Measurements from ENCODE around the gene DIPK1B.

Gene DIPK1B

GRCh38 chr9:136739509-136739908 is 27.1 kb downstream of the DIPK1B start:
- DNase-seq: no peak

DNA sequence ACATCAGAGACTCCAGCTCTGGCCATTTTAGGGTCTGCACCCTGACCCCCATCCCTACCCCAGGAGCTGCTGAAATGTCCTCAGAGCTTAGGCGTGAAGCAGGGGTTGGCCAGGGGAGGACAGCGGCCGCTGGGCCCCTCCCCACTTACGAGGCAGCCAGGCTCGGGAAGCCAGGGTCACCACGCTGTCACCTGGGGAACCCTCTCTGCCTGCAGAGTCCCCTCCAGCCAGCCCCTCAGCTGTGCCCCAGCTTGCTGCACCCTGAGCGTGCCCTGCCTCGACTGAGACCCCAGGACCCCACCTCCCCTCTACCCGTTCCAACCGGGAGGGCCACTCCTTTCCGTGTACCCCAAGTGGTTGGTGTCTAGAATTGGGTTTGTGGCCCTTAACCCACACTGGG is 27.7 kb downstream of the DIPK1B start:
- DNase-seq: no peak

- DNase-seq: no peak
Observed at GRCh38 chr9:136740491-136740890, 28.1 kb downstream of the DIPK1B start.

DNA sequence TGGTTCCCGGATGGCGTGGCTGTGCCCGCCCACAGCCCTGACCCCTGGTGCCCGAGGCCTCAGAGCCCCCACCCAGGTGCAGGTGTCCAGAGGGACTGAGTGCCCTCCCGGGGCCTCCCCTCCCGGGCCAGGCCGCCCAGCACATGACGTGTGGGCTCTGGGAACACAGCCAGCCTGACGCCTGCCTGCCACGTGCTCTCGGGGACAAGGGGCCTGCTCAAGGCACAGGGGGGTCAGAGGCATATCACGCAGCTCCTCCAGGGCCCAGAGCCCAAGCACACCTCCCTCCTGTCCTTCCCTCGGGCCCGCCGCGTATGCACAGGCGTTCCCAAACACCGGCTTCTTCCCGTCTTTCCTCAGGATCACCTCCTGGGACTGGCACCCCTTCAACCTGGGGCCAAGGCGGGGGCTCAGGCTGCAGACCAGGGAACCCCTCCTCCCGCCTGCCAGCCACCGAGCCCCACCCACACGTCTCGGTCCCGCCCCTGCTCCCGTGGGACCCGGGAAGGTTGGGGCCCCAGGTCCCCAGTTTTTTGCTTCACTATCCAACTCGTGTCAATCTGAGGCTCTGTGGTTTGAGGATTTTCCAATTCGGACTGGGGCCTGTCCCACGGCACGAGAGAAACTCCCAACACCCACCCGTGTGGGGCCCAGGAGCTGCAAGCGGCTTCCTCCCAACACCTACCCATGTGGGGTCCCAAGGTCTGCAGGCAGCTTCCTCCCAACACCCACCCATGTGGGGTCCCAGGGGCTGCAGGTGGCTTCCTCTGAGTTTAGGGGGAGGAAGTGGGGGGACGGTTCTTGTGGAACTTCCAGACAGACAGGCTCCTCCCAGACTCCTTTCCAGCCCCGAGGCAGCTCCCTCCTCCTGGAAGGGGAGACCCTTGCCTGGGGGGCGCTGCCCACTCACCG is 28.9 kb downstream of the DIPK1B start:
- DNase-seq: no peak

- no peak for DNase-seq
Observed at GRCh38 chr9:136741883-136742571, 29.7 kb downstream of the DIPK1B start.

GRCh38 chr9:136742591-136743391 is 30.4 kb downstream of the DIPK1B start, which contains the start of gene LCN10:
Gene LCN10, minus strand, starts transcription at chr9:136742940. Its CDS starts 37 bp downstream, at chr9:136742903.
- no peak for DNase-seq

DNA sequence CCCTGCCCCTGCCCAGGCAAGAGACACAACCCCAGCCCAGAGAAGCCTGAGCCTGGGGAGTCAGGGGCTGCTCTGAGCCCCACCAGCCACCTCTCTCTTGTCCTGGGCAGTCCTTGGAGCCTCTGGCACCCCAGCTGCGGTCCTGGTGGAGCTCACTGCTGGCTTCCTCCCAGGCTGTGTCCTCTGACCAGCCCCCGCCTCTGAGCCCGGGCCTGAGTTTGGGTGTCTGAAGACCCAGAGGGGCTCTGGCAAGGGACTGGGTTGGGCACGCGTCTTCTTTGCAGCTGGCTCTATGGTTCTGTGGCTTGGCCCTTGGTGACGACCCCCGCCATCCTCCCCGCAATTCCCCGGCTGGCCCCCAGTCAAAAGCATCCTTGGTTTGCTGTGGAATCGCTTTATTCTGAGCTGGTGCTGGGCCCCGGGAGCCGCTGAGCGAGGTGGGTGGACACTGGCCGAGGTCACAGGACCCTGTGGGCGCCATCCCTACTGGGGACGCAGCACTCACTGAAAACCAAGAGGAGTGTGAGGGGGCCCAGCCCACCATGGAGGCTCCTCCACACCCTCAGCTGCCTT is 31.4 kb downstream of the DIPK1B start:
- no peak for DNase-seq

DNA sequence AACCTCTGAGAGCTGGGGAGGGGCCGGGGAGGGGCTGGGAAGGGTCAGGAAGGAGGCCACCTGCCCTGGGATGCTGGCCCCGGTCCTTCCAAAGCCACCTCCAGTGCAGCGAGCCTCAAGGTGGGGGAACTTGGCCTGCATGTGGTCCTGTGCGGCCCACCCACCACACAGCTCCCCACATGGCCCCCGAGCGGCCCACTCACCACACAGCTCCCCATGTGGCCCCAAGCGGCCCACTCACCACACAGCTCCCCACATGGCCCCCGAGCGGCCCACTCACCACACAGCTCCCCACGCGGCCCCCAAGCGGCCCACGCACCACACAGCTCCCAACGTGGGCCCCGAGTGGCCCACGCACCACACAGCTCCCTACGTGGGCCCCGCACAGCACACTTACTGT is 32.4 kb downstream of the DIPK1B start:
- no peak for DNase-seq

- no peak for DNase-seq
Observed at GRCh38 chr9:136745389-136746154, 33.2 kb downstream of the DIPK1B start.

DNA sequence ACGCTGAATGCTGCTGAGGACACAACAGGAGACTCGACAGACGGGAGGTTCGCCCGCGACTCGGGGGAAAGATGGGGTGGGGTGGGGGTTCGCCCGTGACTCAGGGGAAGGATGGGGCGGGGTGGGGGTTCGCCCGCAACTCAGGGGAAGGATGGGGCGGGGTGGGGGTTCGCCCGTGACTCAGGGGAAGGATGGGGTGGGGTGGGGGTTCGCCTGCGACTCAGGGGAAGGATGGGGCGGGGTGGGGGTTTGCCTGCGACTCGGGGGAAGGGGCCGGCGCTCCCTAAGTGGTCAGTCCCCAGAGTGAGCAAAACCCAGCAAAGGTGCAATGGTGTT is 33.8 kb downstream of the DIPK1B start:
- no peak for DNase-seq

- DNase-seq: no peak
Observed at GRCh38 chr9:136746621-136747020, 34.2 kb downstream of the DIPK1B start.

GRCh38 chr9:136747161-136748060 is 35.0 kb downstream of the DIPK1B start:
- no peak for DNase-seq

DNA sequence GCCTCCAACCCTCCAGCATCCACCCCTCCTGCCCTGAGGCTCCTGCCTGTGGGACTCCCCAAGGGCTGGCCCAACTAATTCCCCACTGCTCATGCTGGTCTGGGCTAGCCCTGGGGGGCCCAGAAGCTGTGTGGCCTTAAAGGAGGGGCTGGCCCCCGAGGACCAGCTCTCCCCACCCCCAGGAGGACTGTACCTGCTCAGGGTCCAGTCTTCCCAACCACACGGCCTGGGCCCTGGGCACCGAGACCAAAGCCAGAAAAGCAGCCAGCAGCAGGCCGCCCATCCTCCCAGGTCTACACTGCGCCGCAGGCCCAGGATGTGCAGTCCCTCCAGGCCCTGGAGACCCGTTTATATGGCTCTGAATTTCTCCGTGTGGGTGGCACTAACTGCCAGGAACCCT is 35.8 kb downstream of the DIPK1B start, which contains the start of gene LCN6:
Gene LCN6 (minus strand): TSS at position 325 of the 400 bp plus-strand sequence. CDS start 42 bp downstream, at position 283.
- no peak for DNase-seq

- DNase-seq: no peak
Observed at GRCh38 chr9:136748666-136749611, 36.6 kb downstream of the DIPK1B start.

DNA sequence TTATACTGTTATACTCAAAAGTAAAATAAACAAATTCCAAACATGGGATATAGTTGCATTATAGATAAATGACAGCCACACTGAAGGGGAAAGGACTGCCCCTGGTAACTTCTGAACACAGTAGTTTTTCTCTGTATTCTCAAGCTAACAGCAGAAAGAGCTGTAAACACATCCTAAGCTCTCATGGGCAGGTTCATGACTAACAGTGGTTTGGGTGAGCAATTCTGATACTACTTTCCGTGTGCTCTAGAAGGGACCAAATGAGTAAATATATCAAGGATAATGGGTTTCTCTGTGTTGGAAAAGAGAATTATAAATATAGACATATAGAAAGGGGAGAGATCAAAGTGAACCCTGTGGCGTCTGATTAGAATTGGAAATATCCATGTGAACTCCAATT is 38.2 kb downstream of the DIPK1B start:
- no peak for DNase-seq

DNA sequence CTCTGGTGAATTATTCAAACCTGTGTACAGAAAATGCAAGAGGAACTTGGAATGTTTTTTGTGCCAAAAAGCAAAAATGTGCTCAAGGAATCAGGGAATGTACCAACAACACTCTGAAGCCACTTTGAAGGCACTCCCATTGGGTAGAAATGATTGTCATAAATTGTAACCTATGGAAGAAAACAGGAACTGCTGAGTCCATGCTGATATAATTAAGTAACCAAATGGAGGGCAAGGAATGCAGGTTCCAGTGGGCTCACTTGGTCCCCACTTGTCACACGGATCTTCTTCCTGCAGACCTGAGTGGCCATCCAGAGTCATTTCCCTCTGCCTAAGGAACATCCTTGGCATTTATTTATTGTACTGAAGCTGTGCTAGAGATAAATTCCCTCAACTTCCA is 38.9 kb downstream of the DIPK1B start:
- no peak for DNase-seq

DNA sequence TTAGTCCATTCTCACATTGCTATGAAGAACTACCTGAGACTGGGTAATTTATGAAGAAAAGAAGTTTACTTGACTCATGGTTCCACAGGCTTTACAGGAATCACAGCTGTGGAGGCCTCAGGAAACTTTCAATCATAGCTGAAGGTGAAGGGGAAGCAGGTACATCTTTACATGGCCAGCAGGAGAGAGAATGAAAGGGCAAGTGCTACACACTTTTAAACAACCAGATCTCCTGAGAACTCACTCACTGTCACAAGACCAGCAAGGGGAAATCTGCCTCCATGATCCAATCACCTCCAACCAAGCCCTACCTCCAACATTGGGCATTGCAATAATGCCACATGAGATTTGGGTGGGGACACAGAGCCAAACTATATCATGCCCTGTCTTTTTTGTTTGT is 39.4 kb downstream of the DIPK1B start:
- no peak for DNase-seq

DNA sequence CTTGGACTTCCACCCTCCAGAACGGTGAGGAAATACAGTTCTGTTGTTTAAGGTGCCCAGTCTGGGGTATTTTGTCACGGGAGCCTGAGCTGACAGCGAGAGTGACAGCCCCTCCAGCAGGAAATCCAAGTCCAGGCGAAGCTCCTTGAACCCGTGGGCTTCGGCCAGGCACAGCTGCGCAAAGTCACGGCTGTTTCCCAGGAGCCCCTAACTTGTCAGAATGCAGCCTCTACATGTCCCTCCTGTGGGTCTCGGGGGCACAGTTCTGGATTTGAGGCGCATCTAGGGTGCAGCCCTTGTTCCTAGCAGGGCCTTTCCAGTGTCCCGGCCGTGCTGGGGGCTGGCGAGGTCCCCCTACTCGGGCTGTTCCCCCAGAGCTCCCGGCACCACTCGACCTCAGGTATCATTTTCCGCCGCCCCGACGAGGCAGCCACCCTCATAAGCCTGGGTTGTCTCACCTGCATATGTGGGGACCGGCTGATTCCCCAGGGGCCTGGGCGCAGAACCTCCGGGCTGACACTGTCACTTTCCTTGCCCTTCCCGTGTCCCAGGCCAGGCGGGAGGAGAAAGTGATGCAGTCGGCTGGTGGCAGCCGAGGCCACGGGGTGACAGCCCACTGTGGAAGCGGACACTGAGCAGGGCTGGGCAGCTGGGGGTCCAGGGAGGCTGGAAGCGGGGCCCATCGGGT is 41.1 kb downstream of the DIPK1B start:
- DNase-seq: no peak

DNA sequence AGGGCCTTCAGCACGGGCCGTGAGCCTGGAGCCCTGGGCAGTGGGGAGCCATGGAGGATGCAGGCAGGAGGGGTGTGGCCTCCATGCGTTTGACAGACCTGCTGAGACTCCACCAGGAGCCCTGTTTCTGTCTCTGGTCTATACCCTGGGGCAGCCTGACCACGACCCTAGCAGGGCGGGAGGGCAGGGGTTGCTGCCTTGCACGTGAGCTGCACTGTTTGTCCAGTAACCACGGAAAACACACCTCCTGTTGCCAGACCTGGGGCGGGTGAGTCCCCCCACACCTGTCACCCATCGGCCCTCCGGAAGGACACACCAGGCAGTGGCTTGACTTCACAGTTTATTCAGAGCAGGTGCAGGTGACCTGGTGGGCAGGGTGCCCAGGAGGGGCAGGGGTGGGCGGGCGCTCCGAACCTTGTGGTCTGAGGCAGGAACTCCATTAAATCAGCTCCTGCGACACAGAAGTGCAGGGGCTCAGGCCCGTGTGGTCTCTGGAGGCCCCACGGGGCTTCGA is 41.7 kb downstream of the DIPK1B start:
- no peak for DNase-seq
